ENCODE data around the gene EVA1A.

EVA1A gene

GRCh38 chr2:75539955-75540716 is 20.6 kb downstream of the EVA1A start:
- DNase-seq, result no peak

- DNase-seq, result no peak
Measured at GRCh38 chr2:75538521-75539490, 21.9 kb downstream of the EVA1A start.

DNA sequence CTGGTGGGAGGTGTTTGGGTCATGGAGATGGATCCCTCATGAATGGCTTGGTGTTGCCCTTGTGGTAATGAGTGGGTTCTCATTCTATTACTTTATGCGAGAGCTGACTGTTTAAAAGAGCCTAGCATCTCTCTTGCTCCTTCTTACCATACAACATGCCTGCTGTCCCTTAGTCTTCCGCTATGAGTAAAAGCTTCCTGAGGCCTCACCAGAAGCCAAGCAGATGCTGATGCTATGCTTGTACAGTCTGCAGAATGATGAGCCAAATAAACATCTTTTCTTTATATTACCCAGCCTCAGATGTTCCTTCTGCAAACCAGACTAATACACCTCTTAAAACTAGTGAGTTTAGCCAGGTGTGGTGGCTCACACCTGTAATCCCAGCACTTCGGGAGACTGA is 23.1 kb downstream of the EVA1A start:
- no peak for DNase-seq

- no peak for DNase-seq
Measured at GRCh38 chr2:75533135-75533534, 27.6 kb downstream of the EVA1A start.

DNA sequence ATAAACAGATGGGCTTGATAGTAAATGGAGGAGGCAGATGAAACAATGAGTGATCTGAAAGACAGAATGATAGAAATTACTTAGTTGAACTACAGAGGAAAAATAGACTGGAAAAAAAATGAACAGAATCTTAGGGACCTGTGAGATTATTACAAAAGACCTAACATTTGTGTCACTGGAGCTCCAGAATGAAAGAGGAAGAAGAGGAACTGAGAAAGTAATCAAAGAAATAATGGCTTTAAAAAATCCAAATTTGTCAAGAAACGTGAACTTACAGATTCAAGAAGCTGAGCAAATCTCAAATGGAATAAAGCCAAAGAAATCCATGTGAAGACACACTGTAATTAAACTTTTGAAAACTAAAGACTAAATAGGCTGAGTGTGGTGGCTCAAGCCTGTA is 28.3 kb downstream of the EVA1A start:
- peak; percentile 8 for DNase-seq

DNA sequence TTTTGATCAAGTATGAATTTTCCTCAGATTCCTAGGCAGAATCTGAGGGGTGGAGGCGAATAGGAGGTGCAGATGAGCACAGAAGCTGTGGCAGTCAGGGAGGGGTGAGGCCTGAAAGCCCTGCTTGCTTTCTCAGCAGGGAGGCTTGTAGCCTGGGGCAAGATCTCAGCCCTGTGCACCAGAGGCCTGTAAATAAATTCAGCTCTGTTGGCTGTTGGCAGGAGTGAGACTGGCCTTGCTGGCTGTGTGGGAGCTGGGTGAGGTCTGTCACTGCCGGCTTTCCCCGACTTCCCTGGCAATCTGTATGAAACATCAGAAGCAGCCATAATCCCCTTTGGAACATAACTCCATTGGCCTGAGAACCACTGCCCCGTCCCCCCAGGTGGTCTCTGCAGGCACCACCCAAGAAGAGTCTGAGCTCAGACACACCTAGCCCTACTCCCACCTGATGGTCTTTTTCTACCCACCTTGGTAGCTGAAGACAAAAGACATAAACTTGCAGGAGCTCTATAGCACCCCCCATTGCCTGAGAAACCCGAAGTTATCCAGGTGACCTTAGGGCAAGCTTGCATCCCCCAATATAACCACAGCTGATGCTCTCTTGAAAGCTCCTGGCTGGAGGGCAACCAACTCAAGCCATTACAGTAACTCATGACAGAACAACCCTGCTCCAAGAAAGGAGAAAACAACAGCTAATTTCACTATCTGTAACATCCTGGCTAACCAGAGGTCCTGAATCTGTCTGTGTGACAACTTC is 32.3 kb downstream of the EVA1A start:
- no peak for DNase-seq

- DNase-seq, result no peak
Measured at GRCh38 chr2:75527676-75528075, 33.1 kb downstream of the EVA1A start.

DNA sequence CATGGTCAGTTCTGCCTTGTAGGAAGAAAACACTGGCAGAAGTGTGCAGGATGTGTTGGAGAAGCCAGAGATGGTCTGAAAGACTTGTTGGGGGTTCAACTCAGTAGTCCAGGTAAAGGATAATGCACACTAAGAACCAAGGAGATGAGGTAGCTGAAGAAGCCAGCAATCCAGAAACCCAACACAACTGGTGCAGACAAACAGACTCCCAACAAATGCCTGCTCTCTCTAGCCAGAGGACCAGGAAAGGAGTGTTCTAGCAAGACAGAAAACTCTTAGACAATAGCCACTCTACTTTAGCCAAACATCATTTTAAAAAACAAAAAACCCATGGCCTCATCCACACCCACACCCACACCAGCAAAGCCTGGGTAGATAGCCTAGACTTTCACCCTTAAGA is 33.9 kb downstream of the EVA1A start:
- no peak for DNase-seq

- no peak for DNase-seq
Measured at GRCh38 chr2:75525434-75526310, 35.1 kb downstream of the EVA1A start.

DNA sequence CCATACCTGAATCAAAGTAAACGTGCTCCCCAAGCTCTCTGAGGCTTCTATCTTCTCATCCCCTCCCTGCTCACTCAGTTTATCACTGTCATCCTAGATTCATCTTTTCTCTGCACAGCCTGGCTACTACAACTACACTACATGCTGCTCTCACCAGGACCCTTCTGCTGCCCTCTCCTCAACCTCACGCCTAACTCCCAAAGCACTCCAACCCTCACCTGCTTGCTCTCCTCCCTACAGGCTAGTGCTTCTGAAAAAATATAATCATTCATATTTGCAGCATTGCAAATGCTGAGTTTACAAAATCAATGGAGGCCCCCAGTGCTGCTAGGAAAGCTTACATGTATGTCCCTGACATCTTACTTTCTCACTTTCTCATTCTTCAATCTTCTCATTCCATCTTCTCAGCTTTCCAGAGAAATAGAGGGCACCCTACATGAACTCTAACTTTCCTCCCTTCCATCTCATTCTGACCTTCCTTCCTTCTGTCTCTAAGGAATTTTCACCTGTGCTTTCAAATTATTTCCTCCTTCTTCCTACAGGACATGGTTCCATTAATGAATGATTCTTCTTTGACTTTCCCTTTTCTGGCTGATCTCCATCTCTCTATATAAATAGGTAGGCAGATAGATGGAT is 36.3 kb downstream of the EVA1A start:
- no peak for DNase-seq

DNA sequence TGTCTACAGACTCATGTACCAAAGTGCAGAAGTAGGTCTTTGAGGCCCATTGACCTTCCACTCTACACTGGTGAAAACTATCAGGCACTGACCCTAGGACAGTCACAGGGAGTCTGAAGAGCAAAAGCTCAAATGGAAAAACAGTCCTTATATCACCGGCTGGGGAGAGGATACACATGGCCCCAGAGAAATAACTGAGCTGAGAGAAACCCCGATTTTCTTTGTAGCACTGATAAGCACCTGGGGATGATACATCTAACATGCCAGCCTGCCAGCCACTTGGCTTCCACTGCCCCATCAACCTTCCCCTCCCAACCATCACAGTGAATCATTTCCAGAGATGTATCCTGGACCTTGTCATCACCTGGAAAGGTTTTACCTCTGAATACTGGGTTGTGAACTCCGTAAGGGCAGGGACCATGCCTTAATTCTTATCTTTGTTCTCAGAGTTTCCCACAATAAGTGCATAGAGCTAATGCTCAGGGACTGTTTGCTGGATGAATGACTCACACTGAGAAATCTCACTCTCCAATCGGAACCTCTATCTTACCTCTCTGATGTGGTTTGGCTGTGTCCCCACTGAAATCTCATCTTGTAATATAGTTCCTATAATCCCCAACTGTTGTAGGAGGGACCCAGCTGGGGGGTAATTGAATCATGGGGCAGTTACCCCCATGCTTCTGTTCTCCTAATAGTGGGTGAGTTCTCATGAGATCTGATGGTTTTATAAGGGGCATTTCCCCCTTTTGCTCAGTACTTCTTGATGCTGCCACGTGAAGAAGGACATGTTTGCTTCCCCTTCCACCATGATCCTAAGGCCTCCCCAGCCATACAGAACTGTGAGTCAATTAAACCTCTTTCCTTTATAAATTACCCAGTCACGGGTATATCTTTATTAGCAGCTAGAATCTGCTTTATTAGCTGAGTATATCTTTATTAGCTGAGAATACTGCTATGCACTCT is 37.1 kb downstream of the EVA1A start:
- no peak for DNase-seq

DNA sequence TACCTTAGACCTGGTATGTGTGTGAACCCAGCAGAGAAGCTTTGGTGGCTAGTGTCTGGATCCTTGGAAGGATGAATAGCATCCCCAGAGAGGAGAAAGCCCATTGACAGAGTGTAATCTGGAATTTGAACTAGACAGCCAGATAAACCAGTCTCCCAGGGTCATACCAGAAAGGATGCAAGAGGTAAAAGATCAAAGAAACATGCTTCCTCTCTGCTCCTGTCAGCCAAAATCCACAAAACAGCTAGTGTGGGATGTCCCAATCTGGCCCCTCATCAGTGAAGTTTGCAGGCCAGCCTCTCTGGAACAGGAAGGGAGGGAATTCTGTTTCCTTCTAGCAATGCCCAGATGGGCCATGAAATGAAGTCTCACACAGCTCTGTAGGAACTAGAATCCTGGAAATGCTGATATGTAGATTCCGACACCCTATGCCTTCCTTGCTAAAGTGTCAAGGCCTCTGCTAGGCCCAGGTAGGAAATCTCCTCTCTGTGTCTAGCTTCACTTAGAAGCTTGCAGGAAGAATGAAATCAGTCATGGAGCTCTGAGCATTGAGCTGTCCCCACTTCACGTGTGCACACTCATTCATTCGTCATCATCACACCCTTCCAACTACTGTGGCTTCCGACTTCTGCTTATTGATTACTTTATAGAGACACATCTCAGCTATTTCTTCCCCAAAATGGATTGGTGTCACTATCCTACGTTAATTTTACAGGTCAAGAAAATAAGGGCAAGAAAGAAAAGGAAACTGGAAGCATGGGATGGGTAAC is 38.0 kb downstream of the EVA1A start:
- no peak for DNase-seq

DNA sequence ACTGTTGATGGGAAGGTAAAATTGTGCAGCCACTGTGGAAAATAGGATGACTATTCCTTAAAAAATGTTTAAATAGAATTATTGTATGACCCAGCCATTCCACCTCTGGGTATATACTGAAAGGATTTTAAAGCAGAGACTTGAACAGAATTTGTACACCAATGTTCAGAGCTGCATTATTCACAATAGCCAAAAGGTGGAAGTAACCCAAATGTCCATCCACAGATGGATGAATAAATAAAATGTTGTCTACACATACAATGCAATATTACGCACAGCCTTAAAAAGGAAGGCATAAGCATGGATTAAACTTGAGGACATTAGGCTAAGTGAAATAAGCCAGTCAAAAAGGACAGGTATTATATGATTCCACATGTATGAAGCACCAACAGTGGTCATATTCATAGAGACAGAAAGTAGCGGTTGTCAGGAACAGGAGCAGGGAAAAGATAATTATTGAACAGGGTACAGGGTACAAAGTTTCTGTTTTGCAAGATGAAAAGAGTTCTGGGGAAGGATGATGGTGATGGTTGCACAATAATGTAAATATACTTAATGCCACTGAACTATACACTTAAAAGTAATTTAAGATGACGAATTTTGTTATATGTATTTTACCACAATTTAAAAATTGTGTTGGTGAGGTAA is 39.4 kb downstream of the EVA1A start:
- DNase-seq, result no peak

GRCh38 chr2:75519843-75520242 is 40.9 kb downstream of the EVA1A start:
- DNase-seq, result no peak

DNA sequence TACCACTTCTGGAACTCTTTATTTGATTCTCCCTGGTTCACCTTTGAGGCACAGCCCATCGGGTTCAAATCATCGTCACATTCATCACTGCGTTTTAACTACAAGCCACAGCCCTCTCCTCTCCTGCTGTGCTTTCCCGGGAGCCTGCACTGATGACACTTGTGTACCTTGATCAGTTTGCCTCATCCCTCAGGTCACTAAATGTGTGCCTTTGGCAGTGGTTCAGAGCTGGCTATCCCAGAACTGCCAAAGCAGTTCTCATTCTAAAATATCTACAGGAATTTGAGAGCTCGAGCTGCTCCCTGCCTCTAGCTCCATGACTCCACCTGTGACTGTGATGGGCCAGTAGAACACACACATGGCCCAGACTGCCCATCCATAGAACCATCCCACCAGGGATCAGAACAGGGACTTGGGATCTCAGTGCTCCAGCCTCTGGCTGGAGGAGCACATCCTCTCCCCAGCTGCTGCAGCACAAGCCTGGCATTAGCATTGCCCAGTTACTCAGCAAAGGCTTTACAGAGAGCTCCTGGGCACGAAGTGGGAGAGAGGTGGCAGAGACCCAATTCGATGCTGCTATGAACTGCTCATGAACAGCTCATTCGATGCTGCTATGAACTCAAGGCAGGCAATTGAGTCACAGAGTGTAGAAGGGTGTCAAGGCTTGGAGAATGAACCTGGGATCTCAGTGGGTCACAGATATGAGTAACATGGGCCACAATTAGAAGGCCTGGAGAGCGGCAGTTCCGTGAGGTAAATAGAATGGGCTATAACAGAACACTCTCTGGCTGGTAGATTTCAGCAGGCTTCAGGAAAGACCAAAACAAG is 41.9 kb downstream of the EVA1A start:
- no peak for DNase-seq

DNA sequence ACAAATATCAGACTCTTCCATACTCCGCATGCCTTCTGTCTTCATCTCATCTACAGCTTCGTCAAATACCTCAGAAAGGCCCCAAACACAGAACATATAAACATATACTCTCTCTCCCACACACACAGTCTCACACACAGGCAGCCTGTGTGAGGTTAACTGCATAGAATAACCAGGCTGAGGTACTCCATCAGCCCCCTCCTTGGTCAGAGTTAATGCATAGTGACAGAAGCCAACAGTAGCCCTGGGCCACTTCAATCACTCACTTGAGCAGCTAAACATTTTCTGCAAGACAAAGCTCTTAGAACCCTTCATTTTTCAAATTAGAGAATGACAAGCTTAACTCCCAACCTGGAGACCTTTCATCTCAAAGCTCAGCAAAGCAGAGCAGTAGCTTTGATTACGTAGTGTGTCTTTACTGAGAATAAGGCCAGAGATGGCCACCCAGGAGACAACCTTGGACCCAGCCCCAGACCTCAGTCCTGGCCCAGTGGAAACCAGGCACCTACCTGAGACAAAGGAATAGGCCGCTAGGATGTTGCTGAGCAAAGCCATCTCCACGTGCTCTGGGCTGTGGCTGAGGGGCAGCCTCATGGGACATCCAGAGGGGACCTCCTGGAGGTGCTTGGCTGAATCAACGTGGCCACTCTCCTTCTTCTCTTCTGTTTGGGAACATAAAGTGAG is 43.0 kb downstream of the EVA1A start:
- DNase-seq, result no peak

All from MV-4-11 (cell line).